ENCODE measurements around the gene EPS8. TPM values are rescaled to one million over a fixed set of nuclear protein-coding genes. Genes with fewer than 3 reads are reported as not detected.
A peak's percentile ranks its signal among the peaks of the same experiment; 100 is the strongest.

Gene EPS8
- total RNA-seq, 1 experiment from 2014 or later: 232 TPM

DNA sequence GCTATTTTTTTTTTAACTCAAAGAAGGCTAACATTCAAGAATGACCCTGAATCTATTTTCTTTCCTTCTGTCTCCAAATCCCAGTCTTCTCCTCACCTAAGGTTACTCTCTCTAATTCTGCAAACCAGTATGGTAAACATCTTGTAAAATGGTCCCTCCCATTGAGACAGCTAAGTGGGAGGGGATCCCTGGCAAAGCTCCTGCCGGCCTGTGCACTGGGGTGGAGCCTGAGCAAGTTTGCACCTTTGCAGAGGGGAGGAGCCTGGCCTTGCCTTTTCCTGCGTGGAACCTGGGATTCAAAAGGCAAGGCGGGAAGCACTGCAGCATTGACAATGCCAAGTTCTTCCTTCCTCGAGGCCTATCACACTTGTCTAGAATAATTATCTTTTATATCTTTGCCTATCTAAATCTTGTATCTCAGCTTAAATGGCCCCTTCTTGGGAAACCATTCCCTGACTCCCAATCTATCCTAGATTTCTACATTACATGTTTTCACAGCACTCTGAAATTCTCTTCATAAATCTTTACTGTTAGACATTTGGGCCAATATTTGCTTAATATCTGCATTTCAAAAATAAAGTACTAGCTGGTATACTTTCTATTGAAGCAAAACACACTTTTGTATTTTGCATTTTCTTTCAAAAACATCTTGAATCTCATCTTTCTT is 83.0 kb downstream of the EPS8 start:
- Histone ChIP-seq H3K9me2 (ENCODE audit: insufficient read depth) (no peaks in the 10 kb centered on the region), H3K9me3 (ENCODE audit: insufficient read depth, low read depth) (no peaks in the 10 kb centered on the region), H3K4me2 (no peak overlapping the region), H4K20me1 (ENCODE audit: insufficient read depth) (no peaks in the 10 kb centered on the region), H2AFZ (no peak overlapping the region), H3K36me3 (ENCODE audit: low read depth) (peaks cover 9% of the 10 kb centered on the region), H3K27me3 (ENCODE audit: insufficient read depth, low read depth) (no peaks in the 10 kb centered on the region), H3K4me1 (replicated peaks; ENCODE audit: insufficient read depth) (peaks cover 16% of the 10 kb centered on the region), H3F3A (ENCODE audit: insufficient read depth, low read depth) (peaks cover 5% of the 10 kb centered on the region), H3K27ac (no peak overlapping the region), H3K4me3 (no peak overlapping the region), H3K79me2 (ENCODE audit: low read depth) (peaks cover 51% of the 10 kb centered on the region)
- TF ChIP-seq EZH2 (IDR thresholded peaks at IDR 0.05; ENCODE audit: low read depth) (no peak), CTCF (conservative IDR thresholded peaks at IDR 0.05) (no peak)
- no TSS peak for BruUV-seq (replicated peaks)
- POLR2A ChIA-PET (ENCODE audit: unreplicated experiment): interaction anchor here (0.6 kb wide), 2 partner anchors 72 to 117 kb away, joined by 3 to 4 read pairs; no protein-coding TSS in a partner anchor
- intact Hi-C loops (cut with micrococcal nuclease; ENCODE audit: unreplicated experiment): no loop called here
- CTCF ChIA-PET: no interaction called here
- no peak for DNase-seq

GRCh38 chr12:15705606-15706005 is 83.6 kb downstream of the EPS8 start:
- Histone ChIP-seq H3F3A (ENCODE audit: insufficient read depth, low read depth) (peaks cover 8% of the 10 kb centered on the region), H3K4me2 (no peak overlapping the region), H3K36me3 (ENCODE audit: low read depth) (peaks cover 9% of the 10 kb centered on the region), H3K4me3 (no peak overlapping the region), H3K27ac (no peak overlapping the region), H2AFZ (no peak overlapping the region), H3K9me3 (ENCODE audit: insufficient read depth, low read depth) (no peaks in the 10 kb centered on the region), H3K79me2 (ENCODE audit: low read depth) (peaks cover 52% of the 10 kb centered on the region), H3K9me2 (ENCODE audit: insufficient read depth) (no peaks in the 10 kb centered on the region), H4K20me1 (ENCODE audit: insufficient read depth) (no peaks in the 10 kb centered on the region), H3K27me3 (ENCODE audit: insufficient read depth, low read depth) (no peaks in the 10 kb centered on the region), H3K4me1 (replicated peaks; ENCODE audit: insufficient read depth) (peaks cover 21% of the 10 kb centered on the region)
- intact Hi-C loops (cut with micrococcal nuclease; ENCODE audit: unreplicated experiment): no loop called here
- ChIA-PET POLR2A (ENCODE audit: unreplicated experiment) (interaction anchor here (0.6 kb wide), 1 partner anchor 118 kb away, joined by 4 read pairs; no protein-coding TSS in a partner anchor), CTCF (no interaction called here)
- TF ChIP-seq EZH2 (IDR thresholded peaks at IDR 0.05; ENCODE audit: low read depth) (no peak), CTCF (conservative IDR thresholded peaks at IDR 0.05) (no peak)
- no peak for DNase-seq
- BruUV-seq (replicated peaks): no TSS peak

DNA sequence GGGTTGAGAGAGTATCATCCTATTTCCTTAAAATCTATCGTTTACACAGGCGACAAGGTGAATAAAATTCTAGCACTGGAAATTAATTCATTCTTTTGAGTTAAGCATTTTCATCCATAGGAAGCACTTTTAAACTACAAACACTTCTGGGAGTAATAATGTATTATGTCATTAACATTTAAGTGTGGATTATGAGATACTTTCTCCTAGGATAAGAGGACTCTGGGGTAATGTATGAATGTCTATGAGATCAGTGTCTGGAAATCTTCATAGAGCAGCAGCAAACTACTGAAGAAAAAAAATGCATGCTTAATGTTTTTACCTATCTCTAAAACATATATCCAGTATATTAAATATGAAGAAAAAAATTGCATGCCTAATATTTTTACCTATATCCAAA is 86.9 kb downstream of the EPS8 start:
- H3K79me2 ChIP-seq (ENCODE audit: low read depth): peaks cover 67% of the 10 kb centered on the region
- no peak overlapping the region for H2AFZ ChIP-seq
- peaks cover 4% of the 10 kb centered on the region; the same call in 1 of the 2 replicates for H3K36me3 ChIP-seq (ENCODE audit: low read depth)
- H3K4me2 ChIP-seq: peak overlapping the region; percentile 13
- BruUV-seq (replicated peaks): no TSS peak
- TF ChIP-seq CTCF (conservative IDR thresholded peaks at IDR 0.05) (no peak), EZH2 (IDR thresholded peaks at IDR 0.05; ENCODE audit: low read depth) (no peak)
- H3F3A ChIP-seq (ENCODE audit: insufficient read depth, low read depth): peaks cover 17% of the 10 kb centered on the region
- no peak overlapping the region for H3K4me3 ChIP-seq
- ChIA-PET POLR2A (ENCODE audit: unreplicated experiment) (interaction anchor here (0.6 to 0.9 kb wide), 2 partner anchors 70 to 88 kb away, joined by 7 to 8 read pairs; no protein-coding TSS in a partner anchor), CTCF (no interaction called here)
- H4K20me1 ChIP-seq (ENCODE audit: insufficient read depth): no peaks in the 10 kb centered on the region
- no peaks in the 10 kb centered on the region for H3K9me2 ChIP-seq (ENCODE audit: insufficient read depth)
- H3K9me3 ChIP-seq (ENCODE audit: insufficient read depth, low read depth): 0 out of 2 replicates have a peak, but pooled peaks cover 8% of the 10 kb centered on the region
- no peaks in the 10 kb centered on the region for H3K27me3 ChIP-seq (ENCODE audit: insufficient read depth, low read depth)
- peaks cover 27% of the 10 kb centered on the region for H3K4me1 ChIP-seq (replicated peaks; ENCODE audit: insufficient read depth)
- DNase-seq: no peak
- peak overlapping the region; percentile 58 for H3K27ac ChIP-seq
- intact Hi-C loops (cut with micrococcal nuclease; ENCODE audit: unreplicated experiment): loop anchor here (5.0 kb wide), 3 partner anchors 35 to 155 kb away; partner anchors contain the start of gene EPS8

All from PC-9 (cell line).